Activated CD4-positive, alpha-beta T cell treated with anti-CD3 and anti-CD28 coated beads, Interleukin-2, amount 10 ng/mL, durations not matched to agents 7 days and 5 days (primary cell): Measurements from ENCODE around the gene POLD2. TPM values are rescaled to one million over a fixed set of nuclear protein-coding genes. Genes with fewer than 3 reads are reported as not detected.
A peak's percentile ranks its signal among the peaks of the same experiment; 100 is the strongest.

Experiments used
- CTCF ChIA-PET: fragments of 350-600 bp; sonication (Branson Sonifier 250); formaldehyde crosslinking; loops from one replicate; lab custom pipeline; 2021; ENCODE audit warnings: antibody characterized with exemption; lab: Charles Lee
- POLR2A ChIA-PET: fragments of 350-600 bp; sonication (Branson Sonifier 250); formaldehyde crosslinking; loops from one replicate; lab custom pipeline; 2021; ENCODE audit warnings: antibody characterized with exemption; lab: Charles Lee
- DNase-seq: peaks from one replicate; pipeline ENCODE4 v3.0.0-alpha.2; 2020
- H3K27ac Mint-ChIP-seq: one replicate; pipeline ENCODE4 v1.8.0; 2021; ENCODE audit warnings: mild to moderate bottlenecking, moderate library complexity, mixed read lengths
- H3K27me3 Mint-ChIP-seq: one replicate; pipeline ENCODE4 v1.8.0; 2021; ENCODE audit warnings: mixed read lengths
- H3K36me3 Mint-ChIP-seq: one replicate; pipeline ENCODE4 v1.8.0; 2021; ENCODE audit warnings: low read depth, mixed read lengths
- H3K4me1 Mint-ChIP-seq: one replicate; pipeline ENCODE4 v1.8.0; 2021; ENCODE audit warnings: mixed read lengths
- H3K4me3 Mint-ChIP-seq: one replicate; pipeline ENCODE4 v1.8.0; 2021; ENCODE audit warnings: mild to moderate bottlenecking, moderate library complexity, mixed read lengths
- H3K9me3 Mint-ChIP-seq: one replicate; pipeline ENCODE4 v1.8.0; 2021; ENCODE audit warnings: mixed read lengths
- total RNA-seq, 2 experiments: library from RNA; stranded (reverse); gene quantifications; one replicate each; pipeline ENCODE4 v1.2.3, GENCODE V29; 2021

Gene POLD2
- total RNA-seq, 2 experiments from 2014 or later, result 117 to 128 TPM

DNA sequence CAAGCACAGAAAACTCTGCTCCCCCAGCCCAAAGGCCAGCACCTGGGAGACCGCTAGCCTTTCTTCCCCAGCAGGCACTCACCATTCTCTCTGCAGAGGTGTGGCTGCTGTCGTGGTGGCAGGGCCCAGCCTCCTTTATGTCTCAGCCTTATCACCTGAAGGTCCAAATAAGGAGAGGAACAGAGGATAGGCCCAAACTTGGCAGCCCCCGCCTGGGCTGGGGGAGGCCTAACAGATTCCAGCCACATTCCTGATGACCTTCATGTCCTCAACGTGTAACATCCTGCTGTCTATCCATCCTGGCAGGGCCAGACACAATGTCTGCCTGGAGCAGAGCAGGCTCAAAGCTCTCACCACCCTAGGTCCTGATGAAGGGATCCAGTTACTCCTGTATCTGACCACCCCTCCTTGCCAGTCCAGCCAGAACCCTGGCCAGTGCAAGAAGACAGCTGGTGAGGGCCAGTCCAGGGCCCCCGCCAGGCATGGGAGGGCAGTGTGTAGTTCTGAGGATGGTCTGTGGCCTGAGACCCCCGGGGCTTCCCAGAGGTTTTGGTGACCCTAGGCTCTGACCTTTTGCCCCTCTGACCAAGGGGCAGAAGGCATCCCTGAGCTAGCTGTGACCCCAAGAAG, 18.0 kb upstream of the POLD2 start, which contains the start of gene MYL7:
MYL7 (minus strand) TSS at position 112 of the 630 bp plus-strand sequence; CDS start at position 85, 27 bp downstream.
- H3K4me1 Mint-ChIP-seq, result peaks cover 8% of the 10 kb centered on the region
- no peak within 1 kb of the TSS for H3K27ac Mint-ChIP-seq

DNA sequence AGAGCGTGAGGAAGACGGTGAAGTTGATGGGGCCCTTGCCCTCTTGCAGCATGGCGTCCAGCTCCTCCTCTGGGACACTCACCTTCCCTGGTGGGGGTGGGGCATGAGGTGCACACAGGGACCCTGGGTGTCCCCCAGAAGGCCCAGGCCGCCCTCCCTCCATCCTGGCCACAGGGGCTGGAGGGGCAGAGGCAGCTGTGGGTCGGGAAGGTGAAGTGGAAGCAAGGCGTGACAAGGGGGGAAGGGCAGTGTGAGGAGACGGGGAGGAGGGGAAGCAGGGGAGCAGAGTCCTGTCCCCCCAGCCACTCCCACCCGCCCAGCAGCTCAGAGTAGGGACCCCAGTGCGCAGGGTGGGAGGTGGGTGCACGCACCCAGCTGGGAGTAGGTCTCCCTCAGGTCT, 17.0 kb upstream of the POLD2 start:
- Mint-ChIP-seq H3K36me3 (no peaks in the 10 kb centered on the region), H3K9me3 (no peaks in the 10 kb centered on the region), H3K4me3 (no peak overlapping the region), H3K27me3 (peaks cover 10% of the 10 kb centered on the region), H3K4me1 (peaks cover 4% of the 10 kb centered on the region), H3K27ac (no peak overlapping the region)
- DNase-seq, result no peak
- ChIA-PET POLR2A (no interaction called here), CTCF (no interaction called here)

More for the DNA sequence above, 18.0 kb upstream of the POLD2 start, which contains the start of gene MYL7:
- Mint-ChIP-seq H3K27me3 (peaks cover 13% of the 10 kb centered on the region), H3K36me3 (no peaks in the 10 kb centered on the region), H3K4me3 (no peak within 1 kb of the TSS), H3K9me3 (no peaks in the 10 kb centered on the region)
- CTCF ChIA-PET, result interaction anchor here (0.8 to 1.4 kb wide), 2 partner anchors 12 to 16 kb away, joined by 3 to 4 read pairs; no protein-coding TSS in a partner anchor
- DNase-seq, result no peak
- POLR2A ChIA-PET, result no interaction called here

DNA sequence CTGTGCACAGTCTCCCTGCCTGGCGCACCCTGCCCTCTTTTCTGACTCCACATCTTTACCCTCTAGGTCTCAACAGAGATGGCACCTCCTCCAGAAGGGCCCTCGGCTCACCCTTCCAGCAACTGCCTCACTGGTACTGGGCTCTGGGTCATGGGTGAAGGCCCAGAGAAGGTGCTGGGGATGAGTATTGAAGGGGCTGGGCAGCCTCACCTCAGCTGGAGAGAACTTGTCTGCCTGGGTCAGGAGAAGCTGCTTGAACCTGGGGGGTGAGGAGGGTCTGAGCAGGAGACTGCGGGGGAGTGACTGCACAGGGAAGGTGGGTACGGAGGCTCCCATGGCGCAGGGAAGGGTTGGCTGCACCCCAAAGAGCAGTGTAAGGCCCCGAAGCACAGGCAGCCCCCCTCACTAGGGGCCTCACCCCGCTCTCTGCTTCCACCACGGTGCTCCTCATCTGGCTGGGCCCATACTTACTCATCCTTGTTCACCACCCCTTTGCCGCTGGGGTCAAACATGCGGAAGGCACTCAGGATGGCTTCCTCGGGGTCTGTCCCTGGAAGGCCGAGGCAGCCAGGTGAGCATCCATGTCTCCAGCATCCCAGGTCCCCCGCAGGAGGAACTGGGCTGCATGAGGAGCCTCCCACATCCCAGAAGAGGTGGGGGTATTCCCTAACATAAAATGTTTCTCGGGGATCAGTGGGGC, 16.1 kb upstream of the POLD2 start:
- no peak overlapping the region for H3K4me3 Mint-ChIP-seq
- CTCF ChIA-PET, result no interaction called here
- H3K36me3 Mint-ChIP-seq, result no peaks in the 10 kb centered on the region
- H3K9me3 Mint-ChIP-seq, result no peaks in the 10 kb centered on the region
- DNase-seq, result no peak
- H3K27me3 Mint-ChIP-seq, result peaks cover 6% of the 10 kb centered on the region
- H3K4me1 Mint-ChIP-seq, result no peaks in the 10 kb centered on the region
- POLR2A ChIA-PET, result no interaction called here
- no peak overlapping the region for H3K27ac Mint-ChIP-seq

DNA sequence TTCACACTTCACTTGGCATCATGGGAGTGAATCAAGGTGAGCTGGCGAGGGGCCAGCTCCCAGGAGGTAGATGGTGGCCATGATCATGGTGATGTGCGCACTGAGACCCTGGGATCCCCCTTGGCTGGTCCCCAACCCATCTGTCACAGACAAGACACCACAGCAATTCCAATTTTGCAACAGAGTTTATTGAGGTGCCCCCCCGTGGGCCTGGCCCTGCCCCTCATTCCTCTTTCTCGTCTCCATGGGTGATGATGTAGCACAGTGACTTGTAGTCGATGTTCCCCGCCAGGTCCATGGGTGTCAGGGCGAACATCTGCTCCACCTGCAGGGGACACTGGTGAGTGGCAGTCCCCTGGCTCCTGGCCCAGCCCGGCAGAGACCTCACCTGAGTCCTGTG, 15.3 kb upstream of the POLD2 start:
- ChIA-PET POLR2A (no interaction called here), CTCF (no interaction called here)
- Mint-ChIP-seq H3K27me3 (peaks cover 4% of the 10 kb centered on the region), H3K9me3 (no peaks in the 10 kb centered on the region), H3K4me1 (no peaks in the 10 kb centered on the region), H3K4me3 (no peak overlapping the region), H3K36me3 (no peaks in the 10 kb centered on the region), H3K27ac (no peak overlapping the region)
- no peak for DNase-seq

DNA sequence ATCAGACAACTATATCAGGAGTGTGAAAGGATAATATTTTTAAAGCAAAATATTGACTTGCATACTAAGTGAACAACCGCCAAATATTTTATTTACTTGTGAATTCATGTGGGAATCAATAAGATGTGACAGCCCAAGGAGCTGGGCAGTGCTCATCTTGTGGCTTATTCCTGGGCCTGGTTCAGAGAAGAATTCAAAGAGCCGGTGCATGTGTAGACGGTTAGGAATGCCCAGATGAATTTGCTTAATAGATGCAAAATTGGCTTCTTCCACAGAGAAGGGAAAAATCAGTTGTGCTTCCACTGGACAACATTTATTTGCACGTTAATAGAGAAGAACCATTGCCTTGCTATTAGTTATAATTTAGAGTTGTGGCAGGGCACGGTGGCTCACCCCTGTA, 13.4 kb upstream of the POLD2 start:
- Mint-ChIP-seq H3K36me3 (no peaks in the 10 kb centered on the region), H3K4me3 (no peak overlapping the region), H3K4me1 (no peaks in the 10 kb centered on the region), H3K9me3 (no peaks in the 10 kb centered on the region), H3K27me3 (no peaks in the 10 kb centered on the region), H3K27ac (no peak overlapping the region)
- DNase-seq, result no peak
- ChIA-PET CTCF (interaction anchor here (1.3 kb wide), 1 partner anchor 10 kb away, joined by 4 read pairs; no protein-coding TSS in a partner anchor), POLR2A (no interaction called here)

DNA sequence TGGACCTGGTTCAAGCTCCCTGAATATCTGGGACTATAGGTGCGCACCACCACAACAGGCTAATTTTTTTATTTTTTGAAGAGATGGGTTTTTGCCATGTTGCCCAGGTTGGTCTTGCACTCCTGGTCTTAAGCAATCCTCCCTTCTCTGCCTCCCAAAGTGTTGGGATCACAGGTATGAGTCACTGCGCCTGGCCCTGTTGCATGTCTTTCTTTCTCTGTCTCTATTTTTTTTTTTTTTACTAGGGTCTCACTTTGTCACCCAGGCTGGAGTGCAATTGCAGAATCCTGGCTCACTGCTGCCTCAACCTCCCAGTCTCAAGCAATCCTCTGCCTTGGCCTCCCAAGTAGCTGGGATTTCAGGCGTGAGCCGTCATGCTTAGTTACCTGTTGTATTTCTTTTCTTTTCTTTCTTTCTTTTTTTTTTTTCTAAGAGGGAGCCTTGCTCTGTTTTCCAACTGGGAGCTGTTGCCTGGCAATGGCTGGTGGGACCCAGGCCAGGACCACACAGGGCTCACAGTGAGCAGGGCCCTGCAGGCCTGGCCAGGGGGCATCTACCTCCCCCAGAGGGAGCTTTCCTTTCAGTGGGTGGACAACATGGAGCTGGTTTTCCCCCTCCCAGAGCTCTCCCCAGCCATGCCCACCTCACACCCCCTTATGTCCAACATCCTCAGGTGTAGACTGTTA, 11.7 kb upstream of the POLD2 start:
- H3K27me3 Mint-ChIP-seq, result no peaks in the 10 kb centered on the region
- no peak overlapping the region for H3K4me3 Mint-ChIP-seq
- no peaks in the 10 kb centered on the region for H3K4me1 Mint-ChIP-seq
- no peaks in the 10 kb centered on the region for H3K36me3 Mint-ChIP-seq
- no peaks in the 10 kb centered on the region for H3K9me3 Mint-ChIP-seq
- CTCF ChIA-PET, result interaction anchor here (0.7 kb wide), 1 partner anchor 25 kb away, joined by 4 read pairs; no protein-coding TSS in a partner anchor
- no peak for DNase-seq
- no peak overlapping the region for H3K27ac Mint-ChIP-seq
- POLR2A ChIA-PET, result no interaction called here

DNA sequence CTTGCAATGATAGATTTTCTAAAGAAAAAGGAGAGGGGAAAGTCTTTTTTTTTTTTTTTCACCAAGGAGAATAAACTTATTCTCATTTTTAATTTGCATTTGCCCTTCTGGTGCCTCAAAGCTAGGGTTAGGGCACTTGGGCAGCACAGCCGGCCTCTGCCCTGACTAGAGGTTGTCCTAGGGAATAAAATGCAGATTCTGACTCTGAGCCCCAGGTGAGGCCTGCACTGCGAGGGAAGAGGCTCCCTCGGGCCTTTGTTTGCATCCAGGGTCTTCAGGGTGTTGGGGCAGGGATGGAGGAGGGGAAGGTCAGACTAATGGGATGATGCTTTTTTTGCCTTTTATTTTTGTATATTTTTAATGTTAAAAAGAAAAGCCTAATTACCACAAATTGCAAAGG, 9.9 kb upstream of the POLD2 start:
- no peak overlapping the region for H3K4me3 Mint-ChIP-seq
- H3K36me3 Mint-ChIP-seq, result no peaks in the 10 kb centered on the region
- no peaks in the 10 kb centered on the region for H3K27me3 Mint-ChIP-seq
- H3K4me1 Mint-ChIP-seq, result no peaks in the 10 kb centered on the region
- H3K27ac Mint-ChIP-seq, result no peak overlapping the region
- POLR2A ChIA-PET, result interaction anchor here (0.7 kb wide), 1 partner anchor 141 kb away, joined by 4 read pairs; no protein-coding TSS in a partner anchor
- DNase-seq, result no peak
- CTCF ChIA-PET, result interaction anchor here (1.0 to 1.7 kb wide), 3 partner anchors 11 to 20 kb away, joined by 3 to 5 read pairs (median 4); no protein-coding TSS in a partner anchor
- no peaks in the 10 kb centered on the region for H3K9me3 Mint-ChIP-seq

DNA sequence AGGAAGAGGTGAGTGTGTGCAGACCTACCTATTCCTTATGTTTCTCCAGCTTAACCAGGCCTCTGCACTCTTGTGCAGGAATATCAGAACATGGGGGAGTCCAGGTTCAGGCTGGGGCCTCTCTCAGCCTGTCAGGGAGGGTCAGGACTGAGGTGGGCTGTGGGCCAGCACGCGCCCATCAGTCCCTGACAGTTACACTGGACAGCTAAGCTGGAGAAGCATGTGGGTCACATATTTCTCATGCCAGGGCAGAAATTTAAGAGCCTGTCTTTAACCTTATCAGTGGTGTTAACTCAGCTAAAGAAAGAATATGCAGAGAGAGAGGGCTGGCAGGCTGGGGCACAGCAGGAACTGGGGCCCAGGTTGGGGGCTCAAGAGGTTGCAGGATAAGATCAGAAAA, 8.7 kb upstream of the POLD2 start:
- H3K27me3 Mint-ChIP-seq, result peaks cover 3% of the 10 kb centered on the region
- POLR2A ChIA-PET, result no interaction called here
- no peak overlapping the region for H3K27ac Mint-ChIP-seq
- H3K4me3 Mint-ChIP-seq, result no peak overlapping the region
- no peak for DNase-seq
- CTCF ChIA-PET, result interaction anchor here (1.7 kb wide), 1 partner anchor 17 kb away, joined by 4 read pairs; no protein-coding TSS in a partner anchor
- no peaks in the 10 kb centered on the region for H3K36me3 Mint-ChIP-seq
- H3K9me3 Mint-ChIP-seq, result no peaks in the 10 kb centered on the region
- H3K4me1 Mint-ChIP-seq, result no peaks in the 10 kb centered on the region

DNA sequence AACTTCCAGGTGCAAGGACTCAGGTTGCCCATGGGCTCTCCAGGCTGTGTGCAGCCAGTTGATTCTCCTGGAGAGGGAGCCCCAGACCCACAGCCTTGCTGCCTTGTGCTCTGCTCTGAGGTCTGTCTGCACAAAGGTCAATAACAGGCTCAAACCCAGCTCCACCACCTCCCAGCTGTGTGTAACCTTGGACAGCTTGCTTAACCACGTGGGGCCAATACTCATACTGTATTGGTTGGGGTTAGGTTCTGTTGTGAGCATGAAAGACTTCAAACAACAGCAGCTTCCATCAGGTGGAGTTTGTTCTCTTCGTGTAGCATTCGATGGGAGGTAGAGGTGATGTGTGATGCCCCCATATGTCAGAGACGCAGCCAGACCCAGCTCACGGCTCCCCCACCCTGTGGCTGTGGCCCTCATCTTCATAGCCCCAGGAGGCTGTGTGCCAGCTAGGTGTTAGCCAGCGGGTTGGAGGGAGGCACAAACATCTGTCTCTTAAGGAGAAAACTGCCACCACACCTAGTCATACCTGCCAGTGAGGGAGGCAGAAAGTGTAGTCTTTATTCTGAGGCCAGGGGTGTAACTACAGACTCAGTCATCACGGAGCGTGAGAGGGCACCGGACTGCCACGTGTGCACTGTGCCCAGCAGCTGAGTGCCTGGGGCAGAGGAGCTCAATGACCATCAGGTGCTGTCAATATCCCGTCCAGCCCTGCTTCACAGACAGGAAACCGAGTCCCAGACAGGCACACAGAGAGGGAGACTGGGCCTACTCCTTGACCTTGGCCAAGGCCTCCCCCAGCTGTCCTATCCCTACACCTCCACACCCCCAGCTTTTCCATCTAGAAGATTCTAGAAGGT, 8.1 kb upstream of the POLD2 start:
- Mint-ChIP-seq H3K27me3 (peaks cover 3% of the 10 kb centered on the region), H3K36me3 (no peaks in the 10 kb centered on the region), H3K27ac (peak overlapping the region; percentile 9), H3K4me3 (no peak overlapping the region), H3K4me1 (no peaks in the 10 kb centered on the region), H3K9me3 (no peaks in the 10 kb centered on the region)
- ChIA-PET CTCF (interaction anchor here (0.6 to 1.0 kb wide), 3 partner anchors 11 to 328 kb away, joined by 3 read pairs; no protein-coding TSS in a partner anchor), POLR2A (no interaction called here)
- DNase-seq, result no peak

DNA sequence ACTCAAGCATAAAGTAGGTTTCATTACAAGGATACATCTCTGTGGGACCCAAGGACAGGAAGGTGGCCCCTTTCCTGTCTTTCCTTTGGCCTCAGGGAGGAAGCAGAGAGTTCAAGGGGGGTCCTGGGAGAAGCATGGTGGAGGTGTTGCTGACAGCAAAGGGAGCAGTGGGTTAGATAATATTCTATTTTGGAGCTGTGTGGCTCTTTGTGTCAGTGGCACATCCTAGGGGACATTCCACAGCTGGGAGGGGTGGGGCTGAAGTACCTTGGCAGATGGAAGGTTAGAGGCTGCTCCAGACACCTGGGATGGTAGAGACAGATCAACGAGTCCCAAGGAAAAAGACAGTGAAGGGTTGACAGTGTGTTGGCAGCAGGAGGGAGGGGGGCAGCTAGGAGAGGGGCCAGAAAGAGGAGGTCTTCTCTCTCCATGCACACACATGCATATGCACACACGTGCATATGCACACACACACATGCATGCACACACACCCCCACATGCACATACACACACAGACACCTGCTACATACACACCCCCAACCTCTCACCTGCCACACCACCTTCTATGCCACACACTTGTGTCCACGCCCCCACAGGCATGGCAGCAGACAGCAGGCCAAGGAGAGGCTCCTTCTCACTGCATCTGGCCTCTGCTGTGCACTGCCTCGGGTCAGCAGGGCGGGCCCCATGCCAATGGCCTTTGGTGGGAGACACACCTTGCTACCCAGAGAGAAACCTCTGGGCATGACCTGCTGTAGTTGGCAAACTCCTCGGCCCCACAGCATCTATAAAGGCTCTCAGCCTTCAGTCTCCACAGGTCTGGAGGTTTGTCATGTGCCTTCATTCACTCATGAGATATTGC, 5.6 kb upstream of the POLD2 start:
- CTCF ChIA-PET, result no interaction called here
- DNase-seq, result no peak
- Mint-ChIP-seq H3K36me3 (no peaks in the 10 kb centered on the region), H3K4me3 (no peak overlapping the region), H3K27me3 (peaks cover 12% of the 10 kb centered on the region), H3K4me1 (peaks cover 3% of the 10 kb centered on the region), H3K27ac (no peak overlapping the region), H3K9me3 (no peaks in the 10 kb centered on the region)
- POLR2A ChIA-PET, result no interaction called here

DNA sequence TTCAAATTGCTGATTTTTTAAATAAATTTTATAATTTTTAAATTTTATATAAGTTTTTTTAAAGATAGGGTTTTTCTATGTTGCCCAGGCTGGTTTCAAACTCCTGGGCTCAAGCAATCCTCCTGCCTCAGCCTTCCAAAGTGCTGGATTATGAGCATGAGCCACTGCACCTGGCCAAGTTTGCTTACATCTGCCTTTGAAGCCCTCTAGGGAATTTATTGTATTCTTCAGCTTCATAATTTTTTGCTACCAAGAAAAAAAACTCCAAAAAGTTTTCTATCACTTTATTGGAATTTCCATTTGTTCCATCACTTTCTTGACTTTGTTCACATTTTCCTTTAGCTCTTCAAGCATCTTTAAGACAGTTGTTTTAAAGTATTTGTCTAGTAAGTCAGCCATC, 3.8 kb upstream of the POLD2 start:
- peaks cover 12% of the 10 kb centered on the region for H3K27me3 Mint-ChIP-seq
- POLR2A ChIA-PET, result no interaction called here
- no peak overlapping the region for H3K4me3 Mint-ChIP-seq
- H3K27ac Mint-ChIP-seq, result no peak overlapping the region
- no peak for DNase-seq
- no peaks in the 10 kb centered on the region for H3K36me3 Mint-ChIP-seq
- CTCF ChIA-PET, result interaction anchor here (0.6 kb wide), 1 partner anchor 20 kb away, joined by 3 read pairs; no protein-coding TSS in a partner anchor
- peaks cover 10% of the 10 kb centered on the region for H3K4me1 Mint-ChIP-seq
- H3K9me3 Mint-ChIP-seq, result no peaks in the 10 kb centered on the region
